Superior temporal gyrus (tissue), 1 donor: ENCODE measurements around the gene ZFP57.
"Not testable (repeated sequence)": the region's sequence is repeated elsewhere in the genome, so short reads cannot be mapped to it uniquely, and the experiment has no call there.

Experiments
- DNase-seq: peaks from one replicate; pipeline ENCODE4 v3.0.0-alpha.2; 2016; ENCODE audit errors: extremely low spot score

ZFP57 gene

GRCh38 chr6:29696147-29697125, 15.5 kb upstream of the ZFP57 start:
- peak; percentile 68 for DNase-seq

GRCh38 chr6:29694637-29695036, 13.7 kb upstream of the ZFP57 start:
- DNase-seq = no peak

- peak; percentile 59 for DNase-seq
These were observed 4.9 kb upstream of the ZFP57 start for GRCh38 chr6:29685718-29686326.

GRCh38 chr6:29681811-29682210, 859 bp upstream of the ZFP57 start:
- DNase-seq = no peak

- no peak for DNase-seq
These were observed 536 bp downstream of the ZFP57 start for GRCh38 chr6:29680416-29680815.

- no peak for DNase-seq
These were observed 990 bp downstream of the ZFP57 start for GRCh38 chr6:29679962-29680361.

- no peak for DNase-seq
These were observed 2.8 kb downstream of the ZFP57 start for GRCh38 chr6:29678114-29678513.

- DNase-seq = no peak
These were observed 3.9 kb downstream of the ZFP57 start for GRCh38 chr6:29676981-29677601.

GRCh38 chr6:29675561-29675960, 5.4 kb downstream of the ZFP57 start:
- DNase-seq = no peak

GRCh38 chr6:29674008-29674407, 6.9 kb downstream of the ZFP57 start:
- DNase-seq = no peak

GRCh38 chr6:29673161-29673560, 7.8 kb downstream of the ZFP57 start:
- peak; percentile 31 for DNase-seq

- not testable (repeated sequence) for DNase-seq
These were observed 8.8 kb downstream of the ZFP57 start for GRCh38 chr6:29672116-29672515.

- no peak for DNase-seq
These were observed 9.9 kb downstream of the ZFP57 start for GRCh38 chr6:29671026-29671425.

- DNase-seq = no peak
These were observed 13.8 kb downstream of the ZFP57 start for GRCh38 chr6:29667158-29667557.

GRCh38 chr6:29666826-29667130, 14.2 kb downstream of the ZFP57 start:
- no peak for DNase-seq

GRCh38 chr6:29665942-29666825, 14.8 kb downstream of the ZFP57 start:
- no peak for DNase-seq

GRCh38 chr6:29663300-29664042, 17.5 kb downstream of the ZFP57 start:
- no peak for DNase-seq

- not testable (repeated sequence) for DNase-seq
These were observed 19.3 kb downstream of the ZFP57 start for GRCh38 chr6:29661502-29662141.

GRCh38 chr6:29661071-29661470, 19.9 kb downstream of the ZFP57 start:
- DNase-seq = no peak

- peak; percentile 90 for DNase-seq
These were observed 24.2 kb downstream of the ZFP57 start, which contains the start of gene MOG for GRCh38 chr6:29656798-29657197. Gene MOG, plus strand, starts transcription at chr6:29657092. Its CDS starts 118 bp downstream, at chr6:29657210.
